ENCODE measurements around the gene TEX38. TPM values are rescaled to one million over a fixed set of nuclear protein-coding genes. Genes with fewer than 3 reads are reported as not detected.

TEX38 gene
- total and polyA plus RNA-seq, 2 experiments from 2014 or later, result not detected

DNA sequence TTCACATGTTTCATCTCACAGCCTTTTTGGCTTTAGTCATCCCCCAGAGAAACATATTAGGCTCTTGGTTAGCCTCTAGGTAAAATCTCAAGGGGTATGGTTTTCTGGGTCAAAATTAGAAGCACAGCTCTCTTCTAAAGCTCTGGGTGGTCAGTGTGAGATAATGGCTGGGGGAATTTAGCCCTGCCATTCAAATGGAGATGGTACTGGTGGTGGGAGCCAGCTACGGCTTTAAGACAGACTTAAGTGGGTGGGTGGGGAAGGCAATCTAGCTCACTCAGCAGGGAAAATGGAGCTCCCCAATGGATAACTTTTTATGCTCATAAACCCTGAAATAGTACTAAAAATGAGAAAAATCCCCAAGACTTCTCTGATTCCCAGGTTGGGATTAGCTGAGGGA lies 5.7 kb downstream of the TEX38 start:
- H3K4me1 Mint-ChIP-seq, result peaks cover 32% of the 10 kb centered on the region
- peak; percentile 90 for ATAC-seq
- Histone ChIP-seq H3K4me1 (ENCODE audit: insufficient read depth) (peaks cover 23% of the 10 kb centered on the region), H3K79me2 (replicated peaks; ENCODE audit: insufficient read depth) (no peaks in the 10 kb centered on the region), H3K4me3 (no peak overlapping the region), H3K27ac (ENCODE audit: low read depth) (0 out of 2 replicates have a peak overlapping the region, but pooled peaks have one; percentile 43), H3K27me3 (ENCODE audit: insufficient read depth) (no peaks in the 10 kb centered on the region), H3K36me3 (ENCODE audit: insufficient read depth) (peaks cover 11% of the 10 kb centered on the region), H3F3A (replicated peaks; ENCODE audit: low read depth) (no peaks in the 10 kb centered on the region), H4K20me1 (replicated peaks; ENCODE audit: insufficient read depth) (no peaks in the 10 kb centered on the region), H2AFZ (no peak overlapping the region), H3K9me2 (ENCODE audit: insufficient read depth) (no peaks in the 10 kb centered on the region), H3K4me2 (peak overlapping the region; percentile 53)
- peaks cover 38% of the 10 kb centered on the region for H3K36me3 Mint-ChIP-seq (ENCODE audit: low read depth)
- H3K4me3 Mint-ChIP-seq, result no peak overlapping the region; the same call in 2 of the 3 replicates
- H3K27me3 Mint-ChIP-seq (ENCODE audit: insufficient read depth, low read depth, poor library complexity), result peaks cover 5% of the 10 kb centered on the region
- no peaks in the 10 kb centered on the region for H3K9me3 Mint-ChIP-seq
- H3K27ac Mint-ChIP-seq, result peak overlapping the region; percentile 54; the same call in 1 of the 2 replicates
- DNase-seq (ENCODE audit: low spot score), result peak; percentile 43
- TF ChIP-seq NANOG (IDR thresholded peaks at IDR 0.05; ENCODE audit: borderline replicate concordance) (no peak), CTCF (conservative IDR thresholded peaks at IDR 0.05; ENCODE audit: low read depth in 2 of 2) (no peak)

DNA sequence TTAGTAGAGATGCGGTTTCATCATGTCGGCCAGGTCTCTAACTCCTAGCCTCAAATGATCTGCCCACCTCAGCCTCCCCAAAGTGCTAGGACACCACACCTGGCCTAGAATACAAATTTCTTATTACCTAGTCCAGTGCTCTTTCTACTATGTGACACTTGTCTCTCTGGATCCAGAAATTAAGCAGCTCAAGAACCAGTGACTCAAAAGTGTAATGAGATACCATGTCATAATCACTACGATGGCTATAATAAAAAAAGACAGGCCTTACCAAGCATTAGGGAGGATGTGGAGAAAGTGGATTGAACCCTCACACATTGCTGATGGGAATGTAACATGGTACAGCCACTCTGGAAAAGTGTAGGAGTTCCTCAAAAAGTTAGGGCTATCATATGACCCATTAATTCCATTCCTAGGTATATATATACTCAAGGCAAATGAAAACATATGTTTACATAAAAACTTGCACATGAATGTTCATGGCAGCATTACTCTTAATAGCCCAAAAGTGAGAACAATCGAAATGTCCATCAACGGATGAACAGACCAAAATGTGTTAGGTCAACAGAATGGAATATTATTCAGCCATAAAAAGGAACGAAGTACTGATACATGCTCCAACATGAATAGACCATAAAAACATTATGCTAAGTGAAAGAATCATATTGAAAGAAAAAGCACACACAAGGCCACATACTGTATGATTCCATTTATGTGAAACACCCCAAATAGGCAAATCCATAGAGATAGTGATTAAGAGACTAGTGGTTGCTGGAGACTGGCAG lies 8.3 kb downstream of the TEX38 start:
- Histone ChIP-seq H3K36me3 (ENCODE audit: insufficient read depth) (peaks cover 25% of the 10 kb centered on the region), H3K4me1 (ENCODE audit: insufficient read depth) (peaks cover 18% of the 10 kb centered on the region), H4K20me1 (replicated peaks; ENCODE audit: insufficient read depth) (no peaks in the 10 kb centered on the region; the same call in 1 of the 2 replicates), H3K27ac (ENCODE audit: low read depth) (no peak overlapping the region), H3K9me2 (ENCODE audit: insufficient read depth) (no peaks in the 10 kb centered on the region), H3K4me2 (no peak overlapping the region), H2AFZ (no peak overlapping the region), H3K4me3 (no peak overlapping the region), H3K79me2 (replicated peaks; ENCODE audit: insufficient read depth) (no peaks in the 10 kb centered on the region), H3F3A (replicated peaks; ENCODE audit: low read depth) (no peaks in the 10 kb centered on the region), H3K27me3 (ENCODE audit: insufficient read depth) (no peaks in the 10 kb centered on the region)
- no peaks in the 10 kb centered on the region for H3K9me3 Mint-ChIP-seq
- no peak overlapping the region for H3K4me3 Mint-ChIP-seq
- no peak for ATAC-seq
- H3K4me1 Mint-ChIP-seq, result peaks cover 29% of the 10 kb centered on the region
- no peak overlapping the region for H3K27ac Mint-ChIP-seq
- peaks cover 54% of the 10 kb centered on the region for H3K36me3 Mint-ChIP-seq (ENCODE audit: low read depth)
- H3K27me3 Mint-ChIP-seq (ENCODE audit: insufficient read depth, low read depth, poor library complexity), result peaks cover 5% of the 10 kb centered on the region
- no peak for DNase-seq (ENCODE audit: low spot score)
- TF ChIP-seq CTCF (conservative IDR thresholded peaks at IDR 0.05; ENCODE audit: low read depth in 2 of 2), result no peak
- TF ChIP-seq ZNF462 (CRISPR knock-in tag; IDR thresholded peaks at IDR 0.05), result no peak
- TF ChIP-seq EZH2 (IDR thresholded peaks at IDR 0.05; ENCODE audit: low read depth, unreplicated experiment), result no peak
- no peak for TF ChIP-seq NANOG (IDR thresholded peaks at IDR 0.05; ENCODE audit: borderline replicate concordance)
- TF ChIP-seq ZNF114 (CRISPR knock-in tag; IDR thresholded peaks at IDR 0.05), result no peak
- TF ChIP-seq EZH2phosphoT487 (IDR thresholded peaks at IDR 0.05; ENCODE audit: unreplicated experiment), result no peak
- no peak for TF ChIP-seq ZNF331 (CRISPR knock-in tag; IDR thresholded peaks at IDR 0.05; ENCODE audit: low read depth)
- TF ChIP-seq, protein P1, sequence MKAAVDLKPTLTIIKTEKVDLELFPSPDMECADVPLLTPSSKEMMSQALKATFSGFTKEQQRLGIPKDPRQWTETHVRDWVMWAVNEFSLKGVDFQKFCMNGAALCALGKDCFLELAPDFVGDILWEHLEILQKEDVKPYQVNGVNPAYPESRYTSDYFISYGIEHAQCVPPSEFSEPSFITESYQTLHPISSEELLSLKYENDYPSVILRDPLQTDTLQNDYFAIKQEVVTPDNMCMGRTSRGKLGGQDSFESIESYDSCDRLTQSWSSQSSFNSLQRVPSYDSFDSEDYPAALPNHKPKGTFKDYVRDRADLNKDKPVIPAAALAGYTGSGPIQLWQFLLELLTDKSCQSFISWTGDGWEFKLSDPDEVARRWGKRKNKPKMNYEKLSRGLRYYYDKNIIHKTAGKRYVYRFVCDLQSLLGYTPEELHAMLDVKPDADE (IDR thresholded peaks at IDR 0.05), result no peak
